CD4-positive, alpha-beta T cell treated with Interleukin-21 for 1 hour (primary cell): ENCODE results near the gene CEBPG.

ENCODE experiments used
- DNase-seq: peaks from one replicate; pipeline ENCODE4 v3.0.0-alpha.2; 2020

The CEBPG gene

GRCh38 chr19:33426621-33427361 lies 53.3 kb downstream of the CEBPG start:
- no peak for DNase-seq

GRCh38 chr19:33427801-33428626 lies 54.5 kb downstream of the CEBPG start:
- DNase-seq = no peak

- DNase-seq = no peak
These were observed 55.2 kb downstream of the CEBPG start for GRCh38 chr19:33428627-33429125.

- peak; percentile 46 for DNase-seq
These were observed 56.6 kb downstream of the CEBPG start for GRCh38 chr19:33429891-33430673.

GRCh38 chr19:33430674-33431277 lies 57.3 kb downstream of the CEBPG start:
- DNase-seq = peak; percentile 58

- DNase-seq = no peak
These were observed 58.5 kb downstream of the CEBPG start for GRCh38 chr19:33432015-33432414.
